Posterior vena cava (tissue), 2 donors: ENCODE results near the gene NR2F6. TPM values are rescaled to one million over a fixed set of nuclear protein-coding genes. Genes with fewer than 3 reads are reported as not detected.

Source experiments
- DNase-seq: peaks from one replicate; pipeline ENCODE4 v3.0.0-alpha.2; 2020; ENCODE audit warnings: low spot score
- intact Hi-C, 2 donors: fragments of 100-400 bp; cut with DNase I; formaldehyde crosslinking; loops; one replicate each; pipeline versions ENCODE4 v1.14.1 to v1.14.2; 2022 to 2023
- total RNA-seq, 2 donors: library from RNA; stranded (reverse); fragmentation: NEBNext Ultra II Directional; extraction: Animal tissue kit (Norgen Biotek cat#: 25700); gene quantifications; one replicate each; pipeline ENCODE4 v1.2.1, GENCODE V29; 2021
- donor health status: DM: yes; HTN: yes; CAD: no.
- donor health status: DM: yes; HTN: yes; CAD: no.

The NR2F6 gene
- total RNA-seq, 2 donors from 2014 or later, result 21.2 to 22.8 TPM

GRCh38 chr19:17266975-17267788, 21.5 kb upstream of the NR2F6 start, which contains the start of gene BABAM1:
BABAM1 (plus strand) TSS chr19:17267443; CDS start chr19:17268807, 1,364 bp downstream.
- DNase-seq, result peak; percentile 97
- intact Hi-C loops, result no loop called here

GRCh38 chr19:17266589-17266974, 20.9 kb upstream of the NR2F6 start:
- DNase-seq, result no peak
- intact Hi-C loops, result no loop called here

GRCh38 chr19:17266026-17266425, 20.3 kb upstream of the NR2F6 start:
- no peak for DNase-seq
- intact Hi-C loops, result no loop called here

- DNase-seq, result no peak
- intact Hi-C loops, result no loop called here
These were observed 18.9 kb upstream of the NR2F6 start, which contains the start of gene USHBP1 for GRCh38 chr19:17264641-17264979. USHBP1 (minus strand) TSS chr19:17264745; CDS start chr19:17264299, 446 bp downstream.

- intact Hi-C loops, result no loop called here
- DNase-seq, result no peak
These were observed 18.3 kb upstream of the NR2F6 start for GRCh38 chr19:17263712-17264640.

GRCh38 chr19:17262557-17262956, 16.8 kb upstream of the NR2F6 start:
- intact Hi-C loops, result no loop called here
- DNase-seq, result no peak

GRCh38 chr19:17260842-17261325, 15.2 kb upstream of the NR2F6 start:
- DNase-seq, result peak; percentile 93
- intact Hi-C loops, result no loop called here

- intact Hi-C loops, result no loop called here
- DNase-seq, result no peak
These were observed 14.2 kb upstream of the NR2F6 start for GRCh38 chr19:17259934-17260333.

- intact Hi-C loops, result no loop called here
- no peak for DNase-seq
These were observed 13.5 kb upstream of the NR2F6 start for GRCh38 chr19:17259118-17259780.

- DNase-seq, result no peak
- intact Hi-C loops, result no loop called here
These were observed 10.4 kb upstream of the NR2F6 start for GRCh38 chr19:17256130-17256529.

GRCh38 chr19:17255150-17255621, 9.5 kb upstream of the NR2F6 start:
- intact Hi-C loops, result no loop called here
- no peak for DNase-seq

- intact Hi-C loops, result no loop called here
- no peak for DNase-seq
These were observed 8.9 kb upstream of the NR2F6 start for GRCh38 chr19:17254636-17255035.

GRCh38 chr19:17249887-17250548, 4.3 kb upstream of the NR2F6 start:
- intact Hi-C loops, result no loop called here
- DNase-seq, result no peak

GRCh38 chr19:17248011-17248776, 2.5 kb upstream of the NR2F6 start:
- intact Hi-C loops, result no loop called here
- no peak for DNase-seq

- DNase-seq, result peak; percentile 86
- intact Hi-C loops, result no loop called here
These were observed 1.1 kb upstream of the NR2F6 start for GRCh38 chr19:17246681-17247425.

GRCh38 chr19:17244618-17245534, 843 bp downstream of the NR2F6 start:
- peak; percentile 85 for DNase-seq
- intact Hi-C loops, result no loop called here
